Muscle layer of duodenum (tissue), 2 donors: ENCODE results near the gene VPS35.
"Not testable (repeated sequence)": the region's sequence is repeated elsewhere in the genome, so short reads cannot be mapped to it uniquely, and the experiment has no call there.

Source experiments
- H3K27ac ChIP-seq: one replicate; pipeline ENCODE4 v1.7.0; 2013; ENCODE audit warnings: mild to moderate bottlenecking, low read length
- H3K27me3 ChIP-seq: one replicate; pipeline ENCODE4 v1.7.0; 2013; ENCODE audit warnings: low read depth, mild to moderate bottlenecking, control low read depth, low read length
- H3K36me3 ChIP-seq, 2 donors: one replicate each; pipeline ENCODE4 v1.7.0; 2013; ENCODE audit warnings: low read length in 2 of 2, control low read depth in 1 of 2, mild to moderate bottlenecking in 1 of 2; ENCODE audit not compliant: insufficient read depth in 2 of 2, control insufficient read depth in 1 of 2
- H3K4me1 ChIP-seq, 2 donors: one replicate each; pipeline ENCODE4 v1.7.0; 2013; ENCODE audit warnings: low read length in 2 of 2, mild to moderate bottlenecking in 2 of 2, control low read depth in 1 of 2, moderate library complexity in 1 of 2; ENCODE audit not compliant: insufficient read depth in 2 of 2, control insufficient read depth in 1 of 2
- H3K4me3 ChIP-seq, 2 donors: one replicate each; pipeline ENCODE4 v1.7.0; 2013; ENCODE audit warnings: low read length in 2 of 2, low read depth in 1 of 2, mild to moderate bottlenecking in 1 of 2
- H3K9me3 ChIP-seq, 2 donors: one replicate each; pipeline ENCODE4 v1.7.0; 2013; ENCODE audit warnings: low read length in 2 of 2, control low read depth in 1 of 2, mild to moderate bottlenecking in 1 of 2; ENCODE audit not compliant: control insufficient read depth in 1 of 2
- donor health status: healthy.

The VPS35 gene

DNA sequence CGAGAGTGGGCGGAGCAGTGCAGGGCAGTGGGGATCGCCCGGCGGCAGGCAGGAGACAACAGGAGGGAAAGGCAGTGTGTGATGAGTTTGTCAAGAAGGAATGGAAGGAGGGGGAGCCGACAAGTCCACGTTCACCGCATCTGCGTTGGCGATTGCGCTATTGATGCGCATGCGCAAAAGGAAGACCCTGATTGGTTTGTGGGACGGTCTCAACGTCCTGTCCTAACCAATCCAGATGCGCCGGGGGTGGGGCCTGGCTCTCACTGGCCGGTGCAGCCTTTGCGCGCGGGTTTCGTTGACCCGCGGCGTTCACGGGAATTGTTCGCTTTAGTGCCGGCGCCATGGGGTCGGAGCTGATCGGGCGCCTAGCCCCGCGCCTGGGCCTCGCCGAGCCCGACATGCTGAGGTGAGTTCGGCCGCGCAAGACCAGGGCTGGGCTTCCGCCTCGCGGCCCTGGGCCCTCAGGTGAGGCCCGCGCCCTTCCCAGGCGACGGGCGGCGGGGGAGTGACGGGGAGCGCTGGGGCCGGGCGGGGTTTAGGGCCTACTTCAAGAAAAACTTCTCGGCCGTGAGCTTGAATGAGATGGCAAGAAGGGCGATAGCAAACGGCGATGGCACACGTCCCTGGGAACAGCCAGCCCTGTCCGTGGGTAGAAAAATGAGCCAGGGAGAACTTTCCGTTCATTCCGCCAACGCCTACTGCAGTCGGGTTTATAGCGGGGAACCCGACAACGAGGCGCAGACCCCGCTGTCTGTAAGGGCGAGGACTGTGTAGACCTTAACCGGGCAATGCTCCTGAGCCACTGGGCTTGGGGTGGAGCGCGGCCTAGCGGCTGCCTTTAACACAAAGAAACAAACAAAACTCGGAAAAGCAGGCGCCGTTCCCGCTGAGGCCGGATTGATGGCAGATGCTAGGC lies 645 bp upstream of the VPS35 start, which contains the start of gene ORC6:
Gene ORC6 (plus strand): TSS at position 295 of the 916 bp plus-strand sequence. CDS start 47 bp downstream, at position 342.
- no peaks in the 10 kb centered on the region for H3K9me3 ChIP-seq
- no peaks in the 10 kb centered on the region for H3K36me3 ChIP-seq
- H3K27ac ChIP-seq, result peak within 1 kb of the TSS; percentile 93
- peaks cover 18 to 31% of the 10 kb centered on the region in 2 donors for H3K4me1 ChIP-seq
- peak within 1 kb of the TSS; percentile 92 to 95 for H3K4me3 ChIP-seq
- no peaks in the 10 kb centered on the region for H3K27me3 ChIP-seq

DNA sequence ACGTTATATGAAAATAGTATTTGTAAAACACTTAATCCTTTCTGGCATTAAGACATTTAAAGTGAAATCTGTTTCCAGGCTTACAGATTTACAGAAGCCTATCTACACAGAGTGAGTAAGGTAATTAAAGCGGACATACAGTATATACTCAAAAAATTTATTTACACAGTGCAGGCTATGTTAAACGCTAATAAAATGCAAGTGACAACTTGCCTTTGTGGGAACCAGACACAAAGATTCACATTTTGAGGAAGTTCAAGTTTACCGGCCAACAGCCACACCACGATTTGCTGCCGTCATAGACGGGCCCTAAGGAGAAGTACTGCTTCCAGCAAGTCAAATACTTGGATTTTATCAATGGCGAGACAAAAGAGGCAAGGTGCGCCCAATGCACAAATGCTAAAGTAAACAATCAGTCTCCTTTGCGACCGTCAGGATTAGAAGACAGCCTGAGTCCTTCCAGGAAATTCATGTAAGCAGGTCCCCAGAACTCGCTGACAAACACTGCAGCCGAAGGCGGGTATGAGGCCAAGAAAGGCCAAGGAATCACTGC lies 801 bp downstream of the VPS35 start:
- H3K4me3 ChIP-seq, result peak overlapping the region; percentile 92 to 95
- no peaks in the 10 kb centered on the region for H3K36me3 ChIP-seq
- no peaks in the 10 kb centered on the region for H3K27me3 ChIP-seq
- no peaks in the 10 kb centered on the region for H3K9me3 ChIP-seq
- H3K27ac ChIP-seq, result peak overlapping the region; percentile 87
- peaks cover 18 to 31% of the 10 kb centered on the region in 2 donors for H3K4me1 ChIP-seq

DNA sequence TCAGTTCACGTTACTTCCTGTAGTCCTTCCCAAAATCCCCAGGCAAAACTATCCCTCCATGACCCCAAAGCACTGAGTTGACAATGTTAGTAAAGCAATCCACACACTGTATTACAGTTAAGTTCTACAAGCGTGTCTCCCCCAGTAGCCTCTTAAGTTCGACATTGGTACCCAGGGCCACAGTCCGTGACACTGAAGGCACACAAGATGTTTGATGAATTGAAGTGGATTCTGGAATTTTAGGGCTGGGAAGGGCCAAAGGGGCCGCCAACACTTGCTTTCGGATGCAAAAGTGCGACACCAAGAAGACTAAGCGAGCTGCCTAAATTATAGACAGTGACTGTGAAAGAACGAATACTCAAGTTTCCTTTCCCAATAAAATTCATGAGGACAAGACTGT lies 1.5 kb downstream of the VPS35 start:
- Histone ChIP-seq H3K36me3 (no peaks in the 10 kb centered on the region), H3K4me1 (peaks cover 18 to 31% of the 10 kb centered on the region in 2 donors), H3K27me3 (no peaks in the 10 kb centered on the region), H3K4me3 (peak overlapping the region; percentile 92 to 95), H3K9me3 (no peaks in the 10 kb centered on the region), H3K27ac (peak overlapping the region; percentile 87)

DNA sequence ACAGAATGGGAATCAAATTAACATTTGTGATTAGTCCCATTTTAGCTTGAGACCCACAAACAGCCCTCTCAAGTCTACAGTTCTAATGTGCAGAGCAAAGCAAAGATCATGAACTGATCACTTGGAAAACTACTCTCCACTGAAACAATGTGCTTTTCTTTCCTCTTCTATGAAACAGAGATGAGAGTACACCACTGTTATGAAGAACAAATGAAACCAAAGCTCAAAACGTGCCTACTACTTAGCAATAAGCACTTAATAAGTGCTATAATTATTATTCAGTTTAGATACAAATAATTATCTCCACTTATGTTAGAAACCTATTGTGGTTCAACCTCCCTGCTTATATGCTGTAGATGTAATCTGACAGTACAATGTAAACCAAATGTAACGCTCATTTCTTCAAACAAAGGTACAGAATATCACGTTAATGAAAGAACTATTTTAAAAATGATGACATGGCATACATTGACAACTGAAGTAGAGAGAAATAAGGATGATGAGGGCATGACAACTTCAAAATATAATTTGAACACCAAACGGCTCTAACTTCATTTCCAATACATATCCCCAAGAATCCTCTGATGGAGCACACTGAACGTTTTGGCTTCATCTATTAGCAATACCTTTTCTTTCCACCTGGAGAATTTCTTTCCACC lies 2.0 kb downstream of the VPS35 start:
- no peak overlapping the region for H3K27ac ChIP-seq
- H3K4me1 ChIP-seq, result peaks cover 18 to 31% of the 10 kb centered on the region in 2 donors
- no peaks in the 10 kb centered on the region for H3K27me3 ChIP-seq
- peak overlapping the region; percentile 92 to 95 for H3K4me3 ChIP-seq
- no peaks in the 10 kb centered on the region for H3K36me3 ChIP-seq
- no peaks in the 10 kb centered on the region for H3K9me3 ChIP-seq

DNA sequence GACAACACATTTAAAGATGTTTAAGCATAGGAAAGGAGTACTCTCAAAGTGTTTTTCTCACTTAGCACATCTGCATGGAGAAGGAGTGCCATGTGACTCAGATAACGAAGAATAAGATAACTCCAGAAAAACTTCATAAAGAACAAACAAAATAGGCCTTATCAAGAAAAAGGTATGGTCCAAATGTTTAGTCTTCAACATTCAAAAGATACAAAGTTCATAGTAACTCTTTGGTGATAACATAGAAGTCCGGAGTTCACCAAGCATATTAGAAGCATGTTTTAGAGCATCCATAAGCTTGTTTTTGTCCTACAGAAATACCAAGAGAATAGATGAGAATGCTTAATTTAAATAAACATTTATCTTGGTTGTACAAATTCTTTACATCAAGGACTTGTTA lies 7.1 kb downstream of the VPS35 start:
- not testable (repeated sequence) for H3K27ac ChIP-seq, H3K4me3 ChIP-seq, H3K9me3 ChIP-seq, H3K27me3 ChIP-seq, H3K4me1 ChIP-seq
- peaks cover 19 to 22% of the 10 kb centered on the region in 2 donors for H3K36me3 ChIP-seq

DNA sequence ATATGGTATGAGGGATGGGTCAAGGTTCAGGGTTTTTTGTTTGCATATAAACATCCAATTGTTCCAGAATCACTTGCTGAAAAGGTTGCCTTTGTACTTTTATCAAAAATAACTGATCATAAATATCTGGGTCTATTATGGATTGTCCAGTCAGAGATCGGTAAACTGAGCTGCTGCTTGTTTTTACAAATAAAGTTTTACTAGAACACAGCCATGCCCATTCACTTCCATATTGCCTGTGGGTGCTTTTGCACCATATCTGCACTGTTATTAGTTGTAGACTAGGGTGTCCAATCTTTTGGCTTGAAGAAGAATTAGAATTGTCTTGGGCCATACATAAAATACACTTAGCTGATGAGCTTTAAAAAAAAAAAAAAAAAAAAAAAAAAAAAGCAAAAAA lies 11.0 kb downstream of the VPS35 start:
- H3K27me3 ChIP-seq, H3K4me3 ChIP-seq, H3K27ac ChIP-seq, H3K9me3 ChIP-seq, H3K4me1 ChIP-seq: not testable (repeated sequence)
- peaks cover 31 to 34% of the 10 kb centered on the region in 2 donors for H3K36me3 ChIP-seq

DNA sequence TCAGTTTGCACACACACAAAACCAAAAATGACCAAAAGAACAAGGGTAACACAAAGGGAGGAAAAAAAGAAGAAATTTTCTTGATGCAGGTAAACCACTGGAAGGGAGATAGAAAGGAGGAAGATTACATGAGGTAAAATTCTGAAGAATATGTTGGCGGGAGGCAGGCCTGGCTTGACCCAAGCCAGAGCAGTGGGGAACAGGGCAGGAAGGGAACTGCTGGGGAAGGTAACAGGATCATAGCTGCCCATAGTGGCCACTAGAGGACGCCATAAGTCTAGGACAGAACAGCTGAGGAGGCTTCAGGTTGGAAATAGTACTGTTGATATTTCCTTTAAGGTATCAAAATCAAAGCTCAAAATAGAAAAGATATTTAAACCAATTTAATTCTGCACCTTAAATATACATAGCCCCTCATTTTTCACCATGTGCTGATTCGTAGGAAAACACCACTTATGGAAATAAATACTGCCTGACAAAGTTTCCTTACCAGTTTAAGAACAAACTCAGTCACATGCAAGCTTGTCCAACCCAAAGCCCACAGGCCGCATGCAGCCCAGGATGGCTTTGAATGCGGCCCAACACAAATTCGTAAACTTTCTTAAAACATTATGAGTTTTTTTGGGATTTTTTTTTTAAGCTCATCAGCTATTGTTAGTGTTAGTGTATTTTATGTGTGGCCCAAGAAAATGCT lies 15.5 kb downstream of the VPS35 start:
- Histone ChIP-seq H3K9me3 (no peaks in the 10 kb centered on the region), H3K4me3 (no peak overlapping the region), H3K27me3 (no peaks in the 10 kb centered on the region), H3K4me1 (no peaks in the 10 kb centered on the region), H3K36me3 (peaks cover 35 to 50% of the 10 kb centered on the region in 2 donors), H3K27ac (no peak overlapping the region)

DNA sequence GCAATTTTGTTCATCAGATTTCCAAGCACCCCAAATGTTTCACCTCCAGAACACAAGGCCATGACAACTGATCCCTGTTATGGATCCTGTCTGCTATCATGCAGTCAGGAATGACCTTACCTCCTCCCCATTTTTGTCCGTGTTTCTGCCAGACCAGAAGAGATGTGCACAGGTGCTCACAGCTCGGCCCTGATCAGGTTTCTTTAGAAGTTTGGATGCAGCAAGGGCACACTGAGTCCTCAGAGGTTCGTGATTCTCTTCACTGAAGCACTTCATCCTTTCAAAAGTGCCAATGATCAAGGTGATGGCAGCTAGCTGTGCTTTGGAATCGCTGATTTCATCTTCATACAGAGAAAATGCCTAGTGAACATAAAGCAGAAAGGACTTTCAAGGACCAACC lies 26.9 kb downstream of the VPS35 start:
- peaks cover 37 to 65% of the 10 kb centered on the region in 2 donors for H3K36me3 ChIP-seq
- no peak overlapping the region for H3K27ac ChIP-seq
- H3K4me1 ChIP-seq, result no peaks in the 10 kb centered on the region
- no peaks in the 10 kb centered on the region for H3K9me3 ChIP-seq
- no peaks in the 10 kb centered on the region for H3K27me3 ChIP-seq
- H3K4me3 ChIP-seq, result no peak overlapping the region

DNA sequence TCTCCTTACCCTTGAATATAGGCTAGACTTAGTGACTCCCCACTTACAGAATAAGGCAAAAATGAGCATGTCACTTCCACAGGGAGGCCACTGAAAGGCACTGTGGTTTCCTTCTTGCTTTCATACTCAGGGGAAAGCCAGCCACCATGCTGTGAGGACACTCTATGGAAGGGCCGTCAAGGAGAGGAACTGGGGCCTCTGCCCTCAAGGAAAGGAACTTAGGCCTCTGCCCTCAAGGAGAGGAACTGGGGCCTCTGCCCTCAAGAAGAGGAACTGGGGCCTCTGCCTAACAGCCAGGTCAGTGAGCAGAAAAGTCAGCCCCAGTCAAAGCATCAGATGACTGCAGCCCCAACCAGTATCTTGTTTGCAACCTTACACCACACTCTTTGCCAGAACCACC lies 30.1 kb downstream of the VPS35 start:
- Histone ChIP-seq H3K4me3 (no peak overlapping the region), H3K4me1 (no peaks in the 10 kb centered on the region), H3K27ac (no peak overlapping the region), H3K27me3 (no peaks in the 10 kb centered on the region), H3K9me3 (no peaks in the 10 kb centered on the region), H3K36me3 (peaks cover 34 to 47% of the 10 kb centered on the region in 2 donors)

DNA sequence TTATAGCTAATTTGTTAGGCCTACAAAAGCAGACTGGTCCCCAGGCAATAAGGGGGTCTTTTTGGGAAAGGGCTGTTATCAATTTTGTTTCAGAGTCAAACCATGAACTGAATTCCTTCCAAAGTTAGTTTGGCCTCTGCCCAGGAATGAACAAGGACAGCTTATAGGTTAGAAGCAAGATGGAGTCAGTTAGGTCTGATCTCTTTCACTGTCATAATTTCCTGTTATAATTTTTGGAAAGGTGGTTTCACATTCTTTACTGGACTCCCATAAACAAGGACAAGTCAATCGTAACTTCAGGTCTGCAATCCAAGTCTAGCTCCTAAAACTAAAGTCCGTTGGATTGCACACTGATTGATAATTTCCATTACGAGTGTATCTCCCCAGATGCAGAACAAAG lies 37.7 kb downstream of the VPS35 start:
- no peak overlapping the region for H3K27ac ChIP-seq
- no peak overlapping the region for H3K4me3 ChIP-seq
- H3K36me3 ChIP-seq, result no peaks in the 10 kb centered on the region
- no peaks in the 10 kb centered on the region for H3K4me1 ChIP-seq
- no peaks in the 10 kb centered on the region for H3K27me3 ChIP-seq
- H3K9me3 ChIP-seq, result no peaks in the 10 kb centered on the region

DNA sequence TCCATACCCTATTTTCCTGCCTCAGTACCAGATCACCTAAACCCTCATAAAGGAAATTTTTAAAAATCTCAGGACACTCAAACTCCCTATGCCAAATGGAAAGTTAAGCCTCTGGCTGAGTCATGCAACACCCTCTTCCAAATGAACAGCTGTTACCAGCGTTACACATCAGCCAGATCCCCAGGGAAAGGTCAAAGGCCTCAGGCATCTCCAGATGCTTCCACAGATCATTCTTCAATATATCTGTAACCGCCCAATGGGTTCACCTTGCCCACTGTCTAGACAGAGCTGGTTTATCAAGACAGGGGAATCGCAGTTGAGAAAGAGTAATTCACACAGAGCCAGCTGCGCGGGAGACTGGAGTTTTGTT lies 38.7 kb downstream of the VPS35 start:
- H3K27ac ChIP-seq, result peak overlapping the region; percentile 75
- no peaks in the 10 kb centered on the region for H3K36me3 ChIP-seq
- H3K4me1 ChIP-seq, result no peaks in the 10 kb centered on the region
- peak overlapping the region in 1 of 2 donors; percentile 30 for H3K4me3 ChIP-seq
- no peaks in the 10 kb centered on the region for H3K9me3 ChIP-seq
- no peaks in the 10 kb centered on the region for H3K27me3 ChIP-seq
